IMR-90 (cell line): ENCODE measurements around the gene PPP1R9B.

ENCODE experiments used
- BHLHE40 ChIP-seq: fragments of 150-350 bp; IDR thresholded peaks from 2 replicates; pipeline ENCODE4 v1.6.1; 2016; ENCODE audit warnings: mild to moderate bottlenecking, low read depth, low read length
- CTCF ChIP-seq: conservative IDR thresholded peaks from 2 replicates; pipeline ENCODE4 v1.5.1; 2012; ENCODE audit warnings: mild to moderate bottlenecking, low read depth, low read length, improper control_type of control experiment
- POLR2A ChIP-seq: IDR thresholded peaks from 2 replicates; pipeline ENCODE4 v1.6.1; 2012; ENCODE audit warnings: mild to moderate bottlenecking, low read depth, low read length
- RAD21 ChIP-seq: IDR thresholded peaks from 2 replicates; pipeline ENCODE4 v1.6.1; 2012; ENCODE audit warnings: low read length, improper control_type of control experiment

DNA sequence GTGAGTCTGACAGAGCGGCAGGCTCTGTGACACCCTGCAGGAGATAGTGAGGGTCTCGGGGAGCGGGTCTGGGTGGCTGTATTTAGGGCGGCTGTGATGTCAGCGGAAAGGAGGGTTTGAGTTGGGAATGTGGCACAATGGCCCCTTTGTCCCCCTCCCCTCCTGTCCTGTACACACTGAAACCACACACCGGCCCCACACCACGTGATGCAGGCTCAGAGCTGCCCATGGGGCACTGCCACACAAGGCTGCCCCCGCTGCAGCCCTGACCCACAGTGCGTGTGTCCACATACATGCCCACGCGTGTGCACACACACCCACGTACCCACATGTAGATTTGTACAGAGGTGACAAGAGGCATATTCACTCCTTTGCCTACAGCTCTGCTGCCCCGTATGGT lies 30.7 kb upstream of the PPP1R9B start:
- TF ChIP-seq BHLHE40 (no peak), RAD21 (no peak), CTCF (no peak), POLR2A (no peak)
